Thymus (tissue), 11 donors: ENCODE measurements around the gene RELA. TPM values are rescaled to one million over a fixed set of nuclear protein-coding genes. Genes with fewer than 3 reads are reported as not detected.

Experiments used
- DNase-seq, 9 donors: peaks; one replicate each; pipeline ENCODE4 v3.0.0-alpha.2; 2013; ENCODE audit warnings: low spot score in 9 of 9, low read depth in 6 of 9, missing footprints in 1 of 9
- H3K27ac ChIP-seq, 2 donors: one replicate each; pipeline ENCODE4 v1.5.1; 2013; ENCODE audit warnings: control low read depth in 1 of 2, low read depth in 1 of 2, low read length in 1 of 2, mild to moderate bottlenecking in 1 of 2, moderate library complexity in 1 of 2
- H3K27me3 ChIP-seq, 2 donors: one replicate each; pipeline ENCODE4 v1.5.1; 2013; ENCODE audit warnings: low read length in 1 of 2; ENCODE audit not compliant: control insufficient read depth in 2 of 2, insufficient read depth in 1 of 2
- H3K36me3 ChIP-seq, 2 donors: one replicate each; pipeline ENCODE4 v1.5.1; 2013; ENCODE audit warnings: low read length in 1 of 2, mild to moderate bottlenecking in 1 of 2, moderate library complexity in 1 of 2; ENCODE audit not compliant: control insufficient read depth in 2 of 2, insufficient read depth in 2 of 2
- H3K4me1 ChIP-seq, 2 donors: one replicate each; pipeline ENCODE4 v1.5.1; 2013; ENCODE audit warnings: low read length in 2 of 2; ENCODE audit not compliant: control insufficient read depth in 2 of 2, insufficient read depth in 2 of 2
- H3K4me3 ChIP-seq, 2 donors: one replicate each; pipeline ENCODE4 v1.5.1; 2013; ENCODE audit warnings: low read length in 2 of 2, control low read depth in 1 of 2, mild to moderate bottlenecking in 1 of 2
- H3K9me3 ChIP-seq, 2 donors: one replicate each; pipeline ENCODE4 v1.5.1; 2013; ENCODE audit warnings: low read length in 1 of 2, mild to moderate bottlenecking in 1 of 2; ENCODE audit not compliant: control insufficient read depth in 2 of 2, insufficient read depth in 1 of 2
- WGBS: extraction: QIAGEN DNeasy Blood & Tissue Kit; methylation state at CpG from one replicate; pipeline ENCODE4 v1.1.7; 2013; 5-methylcytosine and 5-hydroxymethylcytosine counted together
- polyA plus RNA-seq: library from polyadenylated mRNA; stranded (reverse); fragments of 200-250 nt; gene quantifications from one replicate; pipeline ENCODE4 v1.2.3, GENCODE V29; 2013
- total RNA-seq: library from RNA; stranded (reverse); fragments of 120-200 nt; gene quantifications from one replicate; pipeline ENCODE4 v1.2.4, GENCODE V29; 2013
- donor health status: healthy.

RELA gene
- total and polyA plus RNA-seq, 2 donors: 17.1 to 41.9 TPM

DNA sequence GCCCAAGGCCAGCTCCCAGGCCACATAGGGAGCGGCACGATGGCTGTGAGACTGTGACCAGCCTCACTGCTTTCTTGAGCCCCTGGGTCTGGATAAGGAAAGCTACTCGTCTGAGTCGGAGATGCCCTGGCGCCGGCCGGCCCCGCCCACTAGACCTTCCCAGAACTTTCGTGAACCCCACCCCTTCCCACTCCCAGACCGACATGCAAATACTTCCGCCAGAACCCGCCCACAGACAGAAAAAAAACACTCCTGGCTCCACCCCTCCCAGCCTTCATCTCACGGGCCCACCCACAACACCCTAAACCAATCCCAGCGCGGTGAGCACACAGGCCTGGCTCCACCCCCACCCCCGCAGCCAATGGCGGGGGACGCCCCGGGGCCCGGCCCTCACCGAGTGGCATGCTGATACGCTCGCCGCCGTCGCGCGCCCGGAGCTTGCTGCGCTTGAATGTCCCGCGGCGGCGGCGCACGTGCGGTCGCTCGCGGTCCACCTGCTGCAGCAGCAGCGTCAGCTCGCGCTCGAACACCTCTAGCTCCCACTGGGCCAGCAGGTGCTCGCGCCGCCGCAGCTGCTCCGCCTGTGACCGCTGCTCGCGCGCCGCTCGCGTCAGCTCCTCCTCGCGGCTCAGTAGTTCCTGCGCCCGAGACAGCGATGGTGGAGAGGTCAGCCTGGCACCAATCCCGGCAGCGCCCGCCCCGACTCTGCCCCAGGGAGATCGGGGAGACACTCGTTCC is 55.7 kb downstream of the RELA start:
- Histone ChIP-seq H3K27me3 (no peaks in the 10 kb centered on the region), H3K36me3 (peaks cover 67 to 85% of the 10 kb centered on the region in 2 donors), H3K9me3 (no peaks in the 10 kb centered on the region), H3K4me3 (no peak overlapping the region), H3K4me1 (peaks cover 7 to 34% of the 10 kb centered on the region in 2 donors), H3K27ac (peak overlapping the region in 1 of 2 donors; percentile 18)
- DNase-seq: peak in 3 of 9 donors; percentile 50 to 74 (median 69)
- WGBS: 95% methylated on average over 67 of the region's 67 CpGs

DNA sequence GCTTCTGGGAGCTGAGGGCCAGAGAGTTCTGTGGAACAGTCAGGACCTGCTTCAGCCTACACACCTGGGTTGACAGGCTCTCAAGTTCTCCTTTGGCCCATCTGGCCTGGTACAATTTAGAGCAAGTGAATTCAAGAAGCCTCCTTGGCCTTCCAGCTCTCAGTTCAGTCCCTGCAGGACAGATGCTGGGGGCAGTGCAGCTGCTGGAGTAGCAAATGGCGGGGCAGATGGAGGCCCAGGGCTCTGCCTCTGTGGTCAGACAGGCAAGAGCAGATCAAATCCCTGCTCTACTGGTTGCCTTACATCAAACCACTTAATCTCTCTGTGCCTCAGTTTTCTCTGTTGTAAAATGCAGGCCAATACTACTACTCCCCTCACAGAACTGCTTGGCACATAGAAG is 58.5 kb downstream of the RELA start:
- no peak overlapping the region for H3K27ac ChIP-seq
- peaks cover 70 to 77% of the 10 kb centered on the region in 2 donors for H3K36me3 ChIP-seq
- WGBS: 98% methylated on average over 1 of the region's 1 CpG

More for the DNA sequence above, 58.5 kb downstream of the RELA start:
- Histone ChIP-seq H3K4me3 (no peak overlapping the region), H3K27me3 (no peaks in the 10 kb centered on the region), H3K9me3 (no peaks in the 10 kb centered on the region), H3K4me1 (peaks cover 0 to 9% of the 10 kb centered on the region in 2 donors)
- DNase-seq: no peak

Other genes starting within 250 kb of the RELA start
- gene NEAT1, start 240.1 kb downstream of the RELA start, total RNA-seq: 9.2 TPM
- gene NEAT1, start 240.1 kb downstream of the RELA start, polyA plus RNA-seq: 3,325 TPM
- gene MALAT1, start 163.9 kb downstream of the RELA start, total RNA-seq: 3,158 TPM
- gene MALAT1, start 163.9 kb downstream of the RELA start, polyA plus RNA-seq: 682 TPM
- gene SCYL1, start 137.8 kb downstream of the RELA start, total RNA-seq: 41.0 TPM
- gene SCYL1, start 137.8 kb downstream of the RELA start, polyA plus RNA-seq: 68.1 TPM
- gene LTBP3, start 104.6 kb downstream of the RELA start, total RNA-seq: 13.3 TPM
- gene LTBP3, start 104.6 kb downstream of the RELA start, polyA plus RNA-seq: 64.6 TPM
- gene ZNRD2, start 92.4 kb downstream of the RELA start, total RNA-seq: 40.7 TPM
- 38.0 TPM for gene ZNRD2, start 92.4 kb downstream of the RELA start, polyA plus RNA-seq
- gene FAM89B, start 90.4 kb downstream of the RELA start, total RNA-seq: 47.2 TPM
- gene FAM89B, start 90.4 kb downstream of the RELA start, polyA plus RNA-seq: 62.2 TPM
- 19.9 TPM for gene EHBP1L1, start 86.9 kb downstream of the RELA start, total RNA-seq
- 66.5 TPM for gene EHBP1L1, start 86.9 kb downstream of the RELA start, polyA plus RNA-seq
- 0.66 TPM for gene KCNK7, start 67.1 kb downstream of the RELA start, total RNA-seq
- 3.8 TPM for gene KCNK7, start 67.1 kb downstream of the RELA start, polyA plus RNA-seq
- 21.9 TPM for gene MAP3K11, start 48.7 kb downstream of the RELA start, total RNA-seq
- 61.0 TPM for gene MAP3K11, start 48.7 kb downstream of the RELA start, polyA plus RNA-seq
- gene PCNX3, start 47.1 kb downstream of the RELA start, total RNA-seq: 7.4 TPM
- 23.4 TPM for gene PCNX3, start 47.1 kb downstream of the RELA start, polyA plus RNA-seq
- 51.9 TPM for gene SIPA1, start 24.8 kb downstream of the RELA start, total RNA-seq
- gene SIPA1, start 24.8 kb downstream of the RELA start, polyA plus RNA-seq: 153 TPM
- 53.5 TPM for gene KAT5, start 49.3 kb upstream of the RELA start, total RNA-seq
- 104 TPM for gene KAT5, start 49.3 kb upstream of the RELA start, polyA plus RNA-seq
- gene RNASEH2C, start 57.9 kb upstream of the RELA start, total RNA-seq: 85.9 TPM
- 49.4 TPM for gene RNASEH2C, start 57.9 kb upstream of the RELA start, polyA plus RNA-seq
- 5.3 TPM for gene AP5B1, start 118.1 kb upstream of the RELA start, total RNA-seq
- gene AP5B1, start 118.1 kb upstream of the RELA start, polyA plus RNA-seq: 7.6 TPM
- 0.47 TPM for gene OVOL1, start 124.1 kb upstream of the RELA start, total RNA-seq
- gene OVOL1, start 124.1 kb upstream of the RELA start, polyA plus RNA-seq: 1.3 TPM
- 0.38 TPM for gene SNX32, start 171.0 kb upstream of the RELA start, total RNA-seq
- 1.1 TPM for gene SNX32, start 171.0 kb upstream of the RELA start, polyA plus RNA-seq
- gene CFL1, start 195.3 kb upstream of the RELA start, total RNA-seq: 1,006 TPM
- gene CFL1, start 195.3 kb upstream of the RELA start, polyA plus RNA-seq: 673 TPM
- gene MUS81, start 197.5 kb upstream of the RELA start, total RNA-seq: 46.8 TPM
- 127 TPM for gene MUS81, start 197.5 kb upstream of the RELA start, polyA plus RNA-seq
- 11.9 TPM for gene EFEMP2, start 209.9 kb upstream of the RELA start, total RNA-seq
- gene EFEMP2, start 209.9 kb upstream of the RELA start, polyA plus RNA-seq: 41.8 TPM
- gene CTSW, start 216.9 kb upstream of the RELA start, total RNA-seq: 18.5 TPM
- 4.2 TPM for gene CTSW, start 216.9 kb upstream of the RELA start, polyA plus RNA-seq
- gene FIBP, start 225.6 kb upstream of the RELA start, total RNA-seq: 71.0 TPM
- 70.9 TPM for gene FIBP, start 225.6 kb upstream of the RELA start, polyA plus RNA-seq
- 30.5 TPM for gene CCDC85B, start 227.8 kb upstream of the RELA start, total RNA-seq
- gene CCDC85B, start 227.8 kb upstream of the RELA start, polyA plus RNA-seq: 20.2 TPM
- 0.14 TPM for gene FOSL1, start 237.5 kb upstream of the RELA start, total RNA-seq
- 3.8 TPM for gene FOSL1, start 237.5 kb upstream of the RELA start, polyA plus RNA-seq